GM10248 (cell line): ENCODE measurements around the gene AMPH.

Experiments
- CTCF ChIA-PET: fragments of 300-600 bp; sonication (Branson Sonifier 250); formaldehyde crosslinking; extraction: SDS; loops from one replicate; lab custom pipeline; 2021; ENCODE audit warnings: antibody characterized with exemption; lab: Yijun Ruan, JAX
- POLR2A ChIA-PET: fragments of 350-650 bp; sonication (Branson Sonifier 250); formaldehyde crosslinking; extraction: SDS; loops from one replicate; lab custom pipeline; 2020; ENCODE audit warnings: antibody characterized with exemption; lab: Yijun Ruan, JAX
- DNase-seq: peaks from one replicate; pipeline ENCODE4 v3.0.0; 2012; ENCODE audit errors: extremely low spot score
- CTCF ChIP-seq: IDR thresholded peaks from 2 replicates; pipeline ENCODE4 v1.5.1; 2012; ENCODE audit warnings: mild to moderate bottlenecking, low read depth; ENCODE audit errors: extremely low read depth, missing control alignments, control extremely low read depth

AMPH gene

GRCh38 chr7:38673795-38674194, 42.6 kb upstream of the AMPH start:
- CTCF ChIA-PET = interaction anchor here (5.3 kb wide), 1 partner anchor 14 kb away, joined by 42 read pairs; no protein-coding TSS in a partner anchor
- POLR2A ChIA-PET = no interaction called here
- no peak for TF ChIP-seq CTCF
- no peak for DNase-seq

GRCh38 chr7:38671911-38672905, 41.0 kb upstream of the AMPH start:
- DNase-seq = peak; percentile 39
- ChIA-PET CTCF (interaction anchor here (5.3 kb wide), 1 partner anchor 13 kb away, joined by 42 read pairs; no protein-coding TSS in a partner anchor), POLR2A (no interaction called here)
- TF ChIP-seq CTCF = no peak

GRCh38 chr7:38669965-38670520, 38.9 kb upstream of the AMPH start:
- CTCF ChIA-PET = interaction anchor here (0.7 to 5.3 kb wide), 6 partner anchors 10 to 311 kb away, joined by 3 to 42 read pairs (median 3); no protein-coding TSS in a partner anchor
- no peak for DNase-seq
- POLR2A ChIA-PET = no interaction called here
- no peak for TF ChIP-seq CTCF

GRCh38 chr7:38664972-38665371, 33.8 kb upstream of the AMPH start:
- DNase-seq = no peak
- ChIA-PET CTCF (interaction anchor here (1.6 kb wide), 1 partner anchor 296 kb away, joined by 4 read pairs; no protein-coding TSS in a partner anchor), POLR2A (no interaction called here)
- TF ChIP-seq CTCF = no peak

GRCh38 chr7:38660427-38661099, 29.4 kb upstream of the AMPH start:
- POLR2A ChIA-PET = no interaction called here
- CTCF ChIA-PET = interaction anchor here (0.6 to 5.1 kb wide), 30 partner anchors 7 to 292 kb away, joined by 3 to 50 read pairs (median 4); no protein-coding TSS in a partner anchor
- peak; percentile 86 for TF ChIP-seq CTCF
- peak; percentile 49 for DNase-seq

- CTCF ChIA-PET = interaction anchor here (0.6 to 5.1 kb wide), 29 partner anchors 10 to 291 kb away, joined by 3 to 50 read pairs (median 5); no protein-coding TSS in a partner anchor
- DNase-seq = no peak
- no peak for TF ChIP-seq CTCF
- POLR2A ChIA-PET = no interaction called here
These were observed 28.8 kb upstream of the AMPH start for GRCh38 chr7:38659931-38660330.
